HuH-7.5 (cell line): ENCODE data around the gene TOM1L2.
"Not testable (repeated sequence)": the region's sequence is repeated elsewhere in the genome, so short reads cannot be mapped to it uniquely, and the experiment has no call there.

Experiments
- DNase-seq: peaks from one replicate; pipeline ENCODE4 v3.0.0; 2011; ENCODE audit warnings: low spot score

The TOM1L2 gene

DNA sequence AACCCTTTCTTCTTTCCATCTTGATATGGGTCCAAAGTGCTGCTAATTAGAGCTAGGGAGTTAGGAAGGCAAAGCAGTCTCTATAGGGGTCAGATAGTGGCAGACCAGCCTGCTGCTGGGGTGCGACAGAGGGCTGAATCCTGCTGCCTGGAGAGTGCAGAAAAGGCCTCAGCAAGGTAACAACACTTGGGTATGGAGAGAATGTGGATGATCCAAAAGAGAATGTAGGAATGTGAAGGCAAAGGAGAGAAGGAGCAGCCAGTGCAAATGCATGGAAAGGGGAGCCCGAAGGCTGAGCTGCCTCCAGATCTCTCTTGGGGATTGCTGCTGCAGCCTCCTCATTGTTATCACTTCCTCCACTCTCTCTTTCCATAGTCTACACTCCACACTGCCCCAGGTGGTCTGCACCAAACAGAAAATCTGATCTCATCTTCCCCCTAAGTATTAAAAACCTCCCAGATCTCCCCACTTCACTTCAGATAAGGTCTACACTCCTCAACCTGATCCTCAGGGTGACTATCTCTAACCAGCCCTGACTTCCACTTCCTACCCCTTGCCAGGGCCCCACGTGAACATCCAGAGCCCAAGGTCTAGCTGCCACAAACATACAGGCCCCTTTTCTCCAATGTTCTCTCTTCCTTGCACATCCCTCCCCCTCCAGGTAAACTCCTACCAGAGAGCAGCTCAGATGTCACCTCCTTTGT lies 28.8 kb downstream of the TOM1L2 start:
- DNase-seq, result no peak

DNA sequence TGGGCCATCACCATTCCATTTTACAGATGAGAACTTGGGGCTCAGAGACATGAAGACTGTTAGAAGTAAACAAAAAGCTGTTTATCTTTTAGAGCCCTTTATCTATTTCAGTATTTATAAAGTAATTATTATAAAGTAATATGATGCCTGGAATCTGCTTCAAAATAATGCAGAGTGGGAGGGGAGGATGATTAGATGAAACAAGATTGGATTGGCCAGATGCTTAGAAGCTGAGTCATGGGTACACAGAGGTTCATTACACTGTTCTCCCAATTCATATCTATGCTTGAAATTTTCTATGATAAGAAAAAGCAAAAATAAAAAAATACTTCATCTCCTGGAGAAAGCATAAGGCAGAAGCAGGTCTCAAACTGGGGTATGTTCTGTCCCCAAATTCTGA lies 29.4 kb downstream of the TOM1L2 start:
- no peak for DNase-seq

DNA sequence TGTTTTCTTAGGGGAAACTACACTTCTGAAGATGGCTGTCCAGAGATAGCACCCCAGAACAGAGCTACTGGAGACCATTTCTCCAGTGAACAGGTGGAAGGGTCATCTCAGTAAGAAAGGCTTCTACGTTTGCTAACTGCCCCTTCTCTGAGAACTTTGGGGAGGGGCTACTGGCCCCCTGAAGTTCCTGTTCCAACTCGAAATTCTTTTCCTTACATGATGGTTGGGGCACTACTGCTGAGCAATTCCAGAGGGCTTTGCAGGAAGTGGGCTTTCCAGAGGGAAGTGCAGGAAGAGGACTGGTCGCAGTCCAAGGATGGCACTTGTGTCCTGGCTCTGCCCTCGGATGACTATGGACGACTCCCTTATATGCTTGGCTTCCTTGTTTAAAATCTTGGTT lies 31.2 kb downstream of the TOM1L2 start:
- no peak for DNase-seq

DNA sequence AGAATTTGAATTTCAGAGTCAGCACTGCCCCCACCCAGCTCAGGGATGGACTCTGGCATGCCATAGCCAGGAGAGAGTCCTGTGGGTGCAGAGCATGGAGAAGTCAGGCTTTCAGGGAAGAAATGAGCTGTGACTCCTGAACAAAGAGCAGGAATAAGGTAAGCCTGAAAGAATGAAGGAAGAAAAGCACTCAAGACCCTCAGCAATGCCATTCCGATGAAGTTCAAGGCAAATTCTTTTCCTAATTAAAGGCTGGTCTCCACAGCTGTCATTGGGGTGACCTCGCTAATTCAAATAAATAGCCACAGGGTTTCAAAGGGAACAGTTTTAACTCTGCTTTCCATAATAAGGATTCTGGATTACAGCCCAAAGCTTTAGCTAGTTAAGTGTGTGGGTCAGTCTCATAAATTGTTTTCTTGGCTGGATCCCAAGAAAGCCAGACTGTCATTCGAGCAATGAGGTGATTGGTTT lies 31.7 kb downstream of the TOM1L2 start:
- DNase-seq, result no peak

DNA sequence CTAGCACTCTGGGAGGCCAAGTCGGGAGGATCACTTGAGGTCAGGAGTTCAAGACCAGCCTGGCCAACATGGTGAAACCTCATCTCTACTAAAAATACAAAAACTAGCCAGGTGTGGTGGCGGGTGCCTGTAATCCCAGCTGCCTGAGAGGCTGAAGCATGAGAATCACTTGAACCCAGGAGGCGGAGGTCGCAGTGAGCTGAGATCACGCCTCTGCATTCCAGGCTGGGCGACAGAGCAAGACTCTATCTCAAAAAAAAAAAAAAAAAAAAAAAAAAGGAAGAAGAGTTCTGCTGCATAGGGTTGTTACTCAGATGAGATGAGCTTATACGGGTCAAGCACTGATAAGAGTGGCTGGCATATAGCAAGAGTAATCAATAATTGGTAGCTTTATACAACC lies 32.3 kb downstream of the TOM1L2 start:
- DNase-seq, result not testable (repeated sequence)

DNA sequence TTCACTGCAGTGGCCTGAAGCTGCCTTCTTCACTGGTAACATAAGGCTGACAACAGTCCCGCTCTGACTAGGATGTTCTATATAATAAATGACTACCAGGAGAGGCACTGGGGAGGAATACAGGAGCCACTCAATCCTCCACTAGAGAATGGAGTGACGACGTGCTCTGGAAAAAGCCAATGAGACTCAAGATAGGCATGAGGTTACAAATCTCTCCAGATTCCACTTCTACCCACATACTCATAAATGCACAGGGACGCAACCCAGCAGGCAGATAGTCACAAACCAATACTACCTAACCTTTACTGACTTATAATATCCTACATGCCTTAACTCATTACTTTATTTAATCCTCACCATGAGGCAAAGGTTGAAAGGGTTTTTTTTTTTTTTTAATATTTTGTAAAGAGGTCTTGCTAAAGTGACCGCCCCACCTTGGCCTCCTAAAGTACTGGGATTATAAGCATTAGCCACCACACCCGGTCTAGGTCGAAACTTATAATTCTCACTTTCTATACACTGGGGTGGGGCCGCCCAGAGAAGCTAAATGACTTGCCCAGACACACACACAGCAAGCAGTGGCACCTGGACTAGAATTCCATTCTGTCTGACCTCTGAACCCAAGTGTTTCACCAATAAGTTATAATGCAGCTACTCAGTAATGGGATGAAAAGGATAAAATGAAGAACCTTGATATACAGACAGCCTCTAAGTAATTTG lies 33.7 kb downstream of the TOM1L2 start:
- DNase-seq, result no peak

DNA sequence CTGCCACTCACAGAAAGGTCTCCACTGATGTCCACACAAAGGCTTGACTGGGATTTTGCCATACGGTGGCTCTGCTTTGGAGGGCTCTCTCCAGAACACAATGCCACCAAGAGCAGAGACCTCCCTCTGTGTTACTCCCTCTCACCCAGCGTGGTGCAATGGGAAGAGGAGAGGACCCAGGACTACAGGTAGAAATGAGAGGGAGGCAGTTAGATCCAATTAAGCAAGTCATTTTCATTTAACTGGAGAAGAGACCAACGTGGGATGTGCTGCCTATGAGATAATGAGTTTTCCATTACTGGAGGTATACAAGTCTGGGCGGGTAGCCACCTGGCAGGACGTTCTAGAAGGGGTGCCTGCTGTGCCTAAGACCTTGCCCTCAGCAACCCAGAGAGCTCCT lies 34.2 kb downstream of the TOM1L2 start:
- no peak for DNase-seq

DNA sequence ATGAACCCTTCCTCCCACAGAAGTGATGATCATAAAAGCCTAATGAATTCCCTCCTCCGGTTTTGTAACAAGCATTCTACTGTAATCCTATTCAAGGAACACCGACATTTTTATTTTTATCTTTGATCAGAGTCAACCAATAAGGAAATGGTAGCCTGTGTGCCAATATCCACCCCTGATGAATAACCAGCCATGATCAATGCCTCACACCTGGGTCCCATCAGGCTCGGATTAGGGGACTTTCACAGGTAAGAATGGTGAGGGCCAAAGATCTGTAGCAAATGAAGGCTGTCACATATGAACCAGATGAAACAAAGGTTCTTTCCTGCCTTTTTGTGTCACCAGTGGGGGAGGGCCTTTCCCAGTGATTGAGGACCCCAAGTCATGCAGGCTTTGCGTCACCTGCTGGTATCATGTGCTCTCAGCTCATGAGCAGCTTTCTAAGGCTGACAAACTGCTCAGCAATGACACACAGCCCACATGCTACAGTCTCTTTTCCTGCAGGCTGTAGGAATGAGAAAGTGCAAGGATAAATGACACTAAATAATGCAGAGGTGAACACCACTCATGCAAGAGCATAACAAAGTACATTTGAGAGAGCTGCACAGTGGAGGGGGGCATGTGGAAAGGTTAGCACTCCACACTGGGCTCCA lies 34.9 kb downstream of the TOM1L2 start:
- no peak for DNase-seq

DNA sequence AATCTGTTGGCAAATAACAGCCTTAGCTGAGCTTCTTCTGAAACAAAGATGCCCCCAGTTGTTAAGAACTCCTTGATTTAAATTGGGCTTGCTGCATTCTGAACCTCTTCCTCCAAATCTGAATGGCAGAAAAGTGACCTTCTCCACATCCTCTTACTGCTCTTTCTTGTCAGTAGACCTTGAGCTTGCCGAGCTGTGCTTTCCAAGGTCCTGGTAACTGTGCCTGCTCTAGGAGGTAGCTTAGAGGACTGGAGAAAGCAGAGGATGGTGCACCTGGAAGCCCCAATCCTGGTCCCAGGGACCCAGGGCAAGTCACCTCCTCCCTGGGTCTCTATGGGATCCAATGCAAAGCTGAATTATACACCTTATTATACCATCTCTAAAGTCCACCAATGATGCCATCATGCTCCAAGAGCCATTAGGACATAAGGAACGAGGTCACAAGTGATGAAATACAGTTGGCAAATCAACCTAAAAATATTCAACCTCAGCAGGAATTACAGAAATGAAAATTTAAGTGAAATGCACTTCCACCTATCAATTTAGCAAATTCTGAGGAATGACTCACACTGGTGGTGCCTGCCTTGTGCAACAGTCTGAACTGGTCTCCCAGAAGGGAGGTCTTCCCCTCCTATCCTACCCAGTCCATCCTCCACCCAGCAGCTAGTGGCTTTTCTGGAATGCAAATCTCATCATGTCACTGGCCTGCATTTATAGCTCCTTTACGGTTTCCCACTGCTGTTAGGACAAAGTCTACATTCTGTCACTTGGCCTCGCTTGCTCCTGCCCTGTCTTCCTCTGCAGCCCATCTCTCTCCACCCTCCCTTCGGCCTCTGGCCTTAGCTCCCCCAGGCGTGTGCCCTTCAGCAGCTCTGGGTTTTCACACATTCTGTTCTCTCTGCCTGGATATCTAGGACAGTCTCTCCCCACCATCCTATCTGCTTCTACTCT lies 36.6 kb downstream of the TOM1L2 start:
- no peak for DNase-seq

DNA sequence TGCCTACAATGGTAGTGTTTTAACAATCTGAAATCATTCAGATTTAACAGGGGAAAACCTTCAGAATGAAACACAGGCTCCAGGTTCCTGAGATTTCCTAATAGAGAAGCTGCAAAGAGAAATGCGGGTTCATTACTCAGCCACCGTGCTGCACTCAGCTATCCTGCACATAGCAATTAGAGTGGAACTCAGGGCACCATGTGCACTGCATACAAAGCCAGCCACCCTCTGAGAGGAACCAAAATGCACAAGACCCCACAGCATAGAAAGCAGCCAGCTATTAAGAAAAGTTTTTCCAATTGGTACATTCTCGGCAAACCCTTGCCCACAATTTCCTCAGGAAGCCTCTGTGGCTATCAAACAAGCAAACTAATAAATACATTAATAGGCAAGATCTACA lies 37.4 kb downstream of the TOM1L2 start:
- DNase-seq, result no peak

DNA sequence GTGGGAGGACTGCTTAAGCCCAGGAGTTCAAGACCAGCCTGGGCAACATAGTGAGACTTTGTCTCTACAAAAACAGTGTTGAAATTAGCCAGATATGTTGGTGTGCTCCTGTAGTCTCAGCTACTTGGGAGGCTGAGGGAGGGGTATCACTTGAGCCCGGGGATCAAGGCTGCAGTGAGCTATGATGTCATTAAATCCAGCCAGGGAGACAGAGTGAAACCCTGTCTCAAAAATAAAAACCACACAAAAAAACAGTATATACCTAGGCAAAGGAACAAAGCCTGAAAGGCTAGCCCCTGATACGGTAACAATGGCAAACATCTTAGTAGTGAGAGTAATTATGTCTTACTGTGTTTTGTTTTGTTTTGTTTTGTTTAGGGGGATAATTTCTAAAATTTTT lies 38.0 kb downstream of the TOM1L2 start:
- DNase-seq, result no peak

DNA sequence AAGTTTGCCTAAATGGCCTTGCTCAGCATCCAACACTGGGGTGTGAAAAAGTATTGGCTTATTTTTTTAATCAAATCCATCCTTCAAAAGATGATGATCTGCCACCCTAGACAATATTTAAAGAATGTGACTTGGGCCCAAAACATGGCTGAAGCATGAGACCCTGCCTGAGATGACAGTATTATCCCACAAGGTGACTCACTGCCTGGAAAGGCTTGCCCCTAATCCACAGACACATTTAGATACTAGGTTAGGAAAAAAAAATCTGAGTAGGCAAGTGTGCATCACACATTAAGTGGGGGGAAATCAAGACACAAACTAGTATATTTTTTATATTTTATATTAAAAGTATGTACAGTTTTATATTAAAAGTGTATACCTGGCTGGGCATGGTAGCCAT lies 38.4 kb downstream of the TOM1L2 start:
- DNase-seq, result no peak

DNA sequence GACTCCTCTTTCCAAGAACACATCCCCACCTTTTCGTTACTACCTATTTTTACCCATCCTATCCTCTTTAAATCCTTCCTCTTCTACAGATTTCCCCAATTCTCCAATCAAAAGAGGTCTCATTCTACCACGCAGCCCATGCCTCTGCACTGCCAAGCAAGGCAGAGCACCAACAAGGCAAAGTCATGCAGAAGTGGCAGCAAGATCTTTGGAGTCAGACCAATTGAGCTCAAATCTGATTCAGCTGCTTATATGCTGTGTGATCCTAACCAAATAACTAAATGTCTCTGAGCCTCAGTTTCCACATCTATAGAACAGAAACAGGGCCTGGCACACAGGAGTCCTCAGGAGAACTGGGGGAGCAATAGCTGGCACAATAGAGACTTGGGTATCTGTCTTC lies 41.0 kb downstream of the TOM1L2 start:
- no peak for DNase-seq

DNA sequence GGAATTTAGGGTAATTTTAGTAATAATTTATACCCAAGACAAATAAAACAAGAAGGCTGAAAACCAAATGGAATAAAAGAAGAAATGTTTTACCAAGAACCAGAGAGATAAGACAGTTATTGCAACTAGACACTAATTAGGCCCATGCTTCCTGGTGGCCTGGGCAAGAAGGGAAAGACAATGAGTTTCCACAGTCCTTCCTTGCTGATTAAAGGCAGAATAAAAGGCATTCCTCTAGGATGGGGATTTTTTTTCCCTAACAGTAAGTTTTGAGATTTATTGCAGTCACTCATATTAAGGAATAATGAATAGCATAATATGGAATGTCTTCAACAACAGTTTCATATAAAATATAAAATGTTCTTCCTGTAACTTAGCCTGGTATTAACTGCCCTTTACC lies 41.5 kb downstream of the TOM1L2 start:
- no peak for DNase-seq

DNA sequence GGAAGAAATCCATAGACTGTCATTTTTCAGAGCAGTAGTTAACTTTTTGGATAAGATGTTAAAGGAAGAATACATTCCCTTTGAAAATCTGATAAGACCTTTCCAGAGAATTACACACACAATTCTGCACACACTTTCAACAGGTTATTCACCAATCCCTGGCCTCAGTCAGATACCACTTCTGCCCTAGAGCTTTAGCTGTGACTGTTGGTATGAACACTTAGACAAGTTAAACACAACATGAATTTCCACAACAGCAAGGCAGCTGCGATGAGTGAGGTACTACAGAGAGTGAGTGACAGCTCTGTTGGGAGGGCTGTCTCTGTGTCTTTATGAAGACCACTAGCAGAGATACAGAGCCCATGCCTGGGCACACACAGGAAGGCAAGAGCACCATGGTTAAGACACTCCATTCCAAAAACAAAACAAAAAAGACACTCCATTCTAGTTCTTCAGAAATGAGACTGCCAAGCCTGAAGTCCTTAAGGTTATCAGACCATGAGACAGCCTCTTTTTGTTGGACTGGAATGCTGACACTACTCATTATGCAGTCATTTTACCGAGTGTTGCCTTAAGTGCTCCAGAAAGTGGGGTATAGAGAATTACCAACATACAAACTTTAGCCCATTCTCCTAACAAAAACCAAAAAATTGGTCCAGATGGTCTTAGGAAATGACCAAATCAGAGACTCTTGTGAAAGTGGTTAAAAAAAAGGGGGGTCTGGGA lies 42.4 kb downstream of the TOM1L2 start:
- DNase-seq, result no peak

DNA sequence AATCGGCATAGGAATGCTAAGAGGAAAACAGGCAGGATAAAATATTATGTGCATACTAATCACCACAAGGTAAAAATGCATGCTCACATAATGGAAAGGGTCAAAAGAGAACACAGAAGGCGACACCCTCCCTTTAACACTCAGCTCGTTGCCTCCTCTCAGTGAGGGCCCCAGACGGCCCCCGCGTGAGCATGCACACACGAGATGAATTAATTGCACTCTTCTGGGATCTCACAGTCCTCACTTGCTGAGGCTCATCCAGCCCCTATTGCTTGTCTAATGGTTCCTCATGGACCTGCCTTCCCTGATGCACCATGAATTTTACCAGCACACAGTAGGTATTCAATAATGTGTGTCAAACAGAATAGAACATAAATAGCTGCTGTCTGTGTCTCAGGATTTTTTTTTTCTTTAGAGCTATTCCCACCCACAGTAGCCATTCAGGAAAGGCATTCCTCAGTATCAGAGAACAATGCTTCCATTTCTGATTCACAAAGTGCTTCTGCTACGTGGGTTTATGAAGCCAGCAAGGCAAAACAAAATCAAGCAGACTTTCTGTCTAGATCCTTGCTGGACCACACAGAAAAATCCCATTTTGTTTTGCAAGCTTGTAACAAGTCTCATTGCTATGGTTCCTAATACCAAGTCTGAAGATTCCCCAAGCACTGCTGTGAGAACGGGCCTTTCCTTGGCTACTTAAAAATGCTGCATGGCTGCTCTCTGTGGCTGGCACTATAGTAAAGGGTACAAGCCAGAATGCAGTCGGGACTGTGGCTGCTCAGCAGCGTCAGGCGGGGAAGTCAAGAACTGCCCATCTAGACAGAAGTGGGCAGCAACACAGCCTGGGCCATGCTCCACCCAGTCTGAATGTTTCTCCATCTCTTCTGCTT lies 43.6 kb downstream of the TOM1L2 start:
- DNase-seq, result no peak

DNA sequence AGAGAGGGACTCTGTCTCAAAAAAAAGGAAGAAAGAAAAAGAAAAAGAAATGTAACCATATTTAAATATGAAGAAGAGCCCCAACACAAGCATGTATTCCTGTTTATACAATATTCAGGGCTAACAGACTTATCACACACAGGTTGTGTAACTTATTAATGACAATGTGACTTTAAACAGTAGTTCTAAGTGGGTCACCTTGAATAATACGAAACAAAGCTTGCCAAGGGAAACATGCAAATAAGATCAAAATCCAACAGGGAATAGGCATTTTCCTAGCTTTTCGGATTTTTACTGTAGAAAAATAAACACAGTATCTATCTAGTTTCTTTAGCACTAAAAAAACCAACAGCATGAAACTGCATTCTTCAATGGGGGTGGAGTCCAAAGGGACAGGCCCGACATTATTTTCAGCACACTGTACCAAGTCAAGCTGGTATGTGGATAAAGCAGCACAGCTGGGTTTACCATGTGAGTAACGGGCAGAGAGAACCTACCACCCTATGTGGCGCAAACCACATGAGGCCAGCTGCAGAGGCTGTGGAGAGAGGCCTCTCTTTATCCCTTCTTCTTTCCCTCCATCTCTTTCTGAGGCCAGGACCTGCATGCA lies 45.3 kb downstream of the TOM1L2 start:
- DNase-seq, result no peak

DNA sequence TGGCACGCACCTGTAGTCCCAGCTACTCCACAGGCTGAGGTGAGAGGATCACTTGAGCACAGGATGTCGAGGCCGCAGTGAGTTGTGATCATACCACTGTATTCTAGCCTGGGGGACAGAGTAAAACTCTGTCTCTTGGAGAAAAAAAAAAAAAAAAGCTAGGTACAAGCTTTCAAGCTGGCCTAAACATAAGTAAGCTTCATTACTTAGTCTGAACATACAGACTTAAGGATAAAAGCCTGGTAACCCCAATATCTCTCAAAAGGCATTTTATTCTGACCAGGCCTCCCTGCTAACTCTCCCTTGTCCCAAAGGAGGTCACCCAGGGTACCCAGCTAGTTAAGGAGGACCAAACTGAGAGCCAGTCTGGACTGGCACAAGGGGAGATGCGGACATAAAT lies 46.2 kb downstream of the TOM1L2 start:
- no peak for DNase-seq

DNA sequence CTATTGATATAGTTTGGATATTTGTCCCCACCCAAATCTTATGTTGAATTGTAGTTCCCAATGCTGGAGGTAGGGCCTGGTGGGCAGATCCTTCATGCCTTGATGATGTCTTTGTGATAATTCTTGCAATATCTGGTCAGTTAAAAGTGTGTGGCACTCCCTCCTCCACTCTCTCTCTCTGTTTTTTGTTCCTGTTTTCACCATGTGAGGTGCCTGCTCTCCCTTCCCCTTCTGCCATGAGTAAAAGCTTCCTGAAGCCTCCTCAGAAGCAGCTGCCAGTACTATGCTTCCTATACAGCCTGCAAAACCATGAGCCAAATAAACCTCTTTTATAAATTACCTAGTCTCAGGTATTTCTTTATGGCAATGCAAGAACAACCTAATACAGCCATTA lies 47.3 kb downstream of the TOM1L2 start:
- DNase-seq, result no peak
